ENCODE data around the gene CAPN13.

CAPN13 gene

DNA sequence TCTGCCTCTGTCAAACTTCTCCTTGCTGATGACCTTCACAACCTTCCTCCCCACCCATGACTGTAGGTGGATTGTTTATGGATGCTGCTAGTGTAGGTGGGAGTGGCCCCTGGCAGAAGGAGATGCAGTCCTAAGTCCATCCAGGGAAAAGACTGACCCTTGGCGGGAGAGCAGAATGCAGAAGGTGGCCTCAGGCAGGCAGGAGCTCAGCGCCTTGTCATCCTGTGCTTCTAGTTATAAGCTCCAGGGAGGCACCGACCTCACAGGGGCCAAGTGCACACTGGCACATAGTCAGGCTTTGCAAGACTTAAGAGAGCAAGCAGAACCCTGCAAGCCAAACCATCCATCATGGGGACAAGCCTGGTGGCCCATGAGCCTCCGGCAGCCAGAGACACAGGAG lies 74.4 kb downstream of the CAPN13 start:
- DNase-seq (ENCODE audit: low read depth) = no peak
- TF ChIP-seq, protein P1, sequence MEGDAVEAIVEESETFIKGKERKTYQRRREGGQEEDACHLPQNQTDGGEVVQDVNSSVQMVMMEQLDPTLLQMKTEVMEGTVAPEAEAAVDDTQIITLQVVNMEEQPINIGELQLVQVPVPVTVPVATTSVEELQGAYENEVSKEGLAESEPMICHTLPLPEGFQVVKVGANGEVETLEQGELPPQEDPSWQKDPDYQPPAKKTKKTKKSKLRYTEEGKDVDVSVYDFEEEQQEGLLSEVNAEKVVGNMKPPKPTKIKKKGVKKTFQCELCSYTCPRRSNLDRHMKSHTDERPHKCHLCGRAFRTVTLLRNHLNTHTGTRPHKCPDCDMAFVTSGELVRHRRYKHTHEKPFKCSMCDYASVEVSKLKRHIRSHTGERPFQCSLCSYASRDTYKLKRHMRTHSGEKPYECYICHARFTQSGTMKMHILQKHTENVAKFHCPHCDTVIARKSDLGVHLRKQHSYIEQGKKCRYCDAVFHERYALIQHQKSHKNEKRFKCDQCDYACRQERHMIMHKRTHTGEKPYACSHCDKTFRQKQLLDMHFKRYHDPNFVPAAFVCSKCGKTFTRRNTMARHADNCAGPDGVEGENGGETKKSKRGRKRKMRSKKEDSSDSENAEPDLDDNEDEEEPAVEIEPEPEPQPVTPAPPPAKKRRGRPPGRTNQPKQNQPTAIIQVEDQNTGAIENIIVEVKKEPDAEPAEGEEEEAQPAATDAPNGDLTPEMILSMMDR (IDR thresholded peaks at IDR 0.05; ENCODE audit: insufficient read depth, low read depth, low read length, missing control alignments) = no peak
- H3K4me3 ChIP-seq (ENCODE audit: low read length) = no peak overlapping the region

DNA sequence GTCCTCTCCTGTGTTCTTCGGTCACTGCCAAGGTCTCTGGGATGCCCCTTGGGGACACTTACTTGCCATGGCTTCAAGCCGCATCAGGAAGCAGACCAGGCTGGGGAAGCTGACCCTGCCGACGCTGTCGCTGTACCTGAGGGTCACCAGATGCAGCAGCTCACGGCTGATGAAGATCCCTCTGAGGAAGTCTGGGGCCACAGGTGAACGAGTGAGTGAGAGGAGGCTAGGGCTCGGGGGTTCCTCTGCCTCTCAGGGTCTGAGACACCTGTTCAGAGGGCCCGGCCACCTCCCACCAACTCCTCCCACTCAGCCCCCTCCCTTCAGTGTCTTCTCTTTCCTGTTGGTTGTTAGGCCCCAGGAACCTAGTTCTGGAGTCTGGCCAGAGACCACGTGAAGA lies 74.9 kb downstream of the CAPN13 start:
- DNase-seq (ENCODE audit: low read depth) = no peak
- TF ChIP-seq, protein P1 (IDR thresholded peaks at IDR 0.05; ENCODE audit: insufficient read depth, low read depth, low read length, missing control alignments) = no peak
- no peak overlapping the region for H3K4me3 ChIP-seq (ENCODE audit: low read length)

DNA sequence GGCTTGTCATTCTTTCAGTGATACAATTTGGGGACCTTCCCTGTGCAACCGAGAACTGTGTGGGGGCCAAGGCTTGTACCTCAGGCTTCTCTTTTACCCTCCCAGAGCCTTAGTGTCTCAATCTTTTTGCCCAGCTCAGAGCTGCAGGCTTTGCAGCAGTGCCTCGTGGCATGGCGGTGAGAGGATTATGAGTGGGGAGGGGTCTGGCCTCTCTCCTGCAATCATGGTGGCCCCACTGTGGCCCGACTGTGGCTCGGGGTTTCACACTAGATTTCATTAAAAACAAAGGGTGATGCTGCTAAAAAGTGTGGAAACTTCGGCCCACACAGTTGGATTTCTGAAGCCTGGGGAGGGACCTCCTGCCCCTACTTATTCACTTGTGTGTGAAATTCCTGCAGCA lies 75.5 kb downstream of the CAPN13 start:
- no peak for DNase-seq (ENCODE audit: low read depth)
- TF ChIP-seq, protein P1 (IDR thresholded peaks at IDR 0.05; ENCODE audit: insufficient read depth, low read depth, low read length, missing control alignments) = no peak
- no peak overlapping the region for H3K4me3 ChIP-seq (ENCODE audit: low read length)

DNA sequence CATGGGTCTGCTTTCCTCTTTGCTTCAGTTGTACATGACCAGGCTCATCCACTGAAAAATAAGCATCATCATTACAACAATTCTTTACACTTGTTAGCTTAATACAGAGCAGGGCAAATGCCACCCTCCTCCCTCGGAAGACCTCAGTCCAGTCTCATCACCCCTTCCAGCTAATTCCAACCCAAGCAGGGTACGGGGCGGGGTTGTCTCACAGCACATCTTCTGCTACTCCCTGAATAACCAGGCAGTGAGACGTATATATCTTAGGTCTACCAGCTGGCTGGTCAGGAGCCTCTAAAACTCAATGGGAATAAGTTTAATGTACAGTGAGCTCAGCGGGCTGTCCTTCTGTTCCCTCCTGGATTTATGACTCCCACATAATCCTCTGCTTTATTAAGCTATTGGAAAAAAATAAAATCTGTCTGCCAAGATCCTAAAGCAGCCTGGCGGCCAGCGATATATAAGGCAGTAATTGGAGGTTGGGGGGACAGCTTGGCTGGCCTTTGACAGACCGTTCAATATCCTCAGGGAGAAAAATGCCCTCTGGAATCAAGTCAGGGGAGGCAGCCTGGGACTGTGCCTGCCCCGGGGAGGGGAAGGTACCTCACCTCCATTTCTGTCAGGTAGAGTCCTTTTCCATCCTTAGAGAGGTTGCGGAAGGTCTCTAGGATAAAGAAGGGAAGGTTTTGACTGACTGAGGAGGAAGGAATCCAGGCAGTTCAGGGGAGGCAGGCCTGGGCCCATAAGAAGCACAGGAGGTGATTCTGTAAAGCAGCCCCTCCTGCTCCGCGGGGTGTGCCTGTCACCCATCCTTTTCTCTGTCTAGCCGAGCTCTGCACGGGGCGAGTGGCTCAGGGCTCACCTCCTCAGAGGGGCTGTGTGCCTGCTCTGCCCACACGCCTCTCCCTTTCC lies 76.3 kb downstream of the CAPN13 start:
- no peak for DNase-seq (ENCODE audit: low read depth)
- no peak overlapping the region for H3K4me3 ChIP-seq (ENCODE audit: low read length)
- TF ChIP-seq, protein P1 (IDR thresholded peaks at IDR 0.05; ENCODE audit: insufficient read depth, low read depth, low read length, missing control alignments) = no peak

DNA sequence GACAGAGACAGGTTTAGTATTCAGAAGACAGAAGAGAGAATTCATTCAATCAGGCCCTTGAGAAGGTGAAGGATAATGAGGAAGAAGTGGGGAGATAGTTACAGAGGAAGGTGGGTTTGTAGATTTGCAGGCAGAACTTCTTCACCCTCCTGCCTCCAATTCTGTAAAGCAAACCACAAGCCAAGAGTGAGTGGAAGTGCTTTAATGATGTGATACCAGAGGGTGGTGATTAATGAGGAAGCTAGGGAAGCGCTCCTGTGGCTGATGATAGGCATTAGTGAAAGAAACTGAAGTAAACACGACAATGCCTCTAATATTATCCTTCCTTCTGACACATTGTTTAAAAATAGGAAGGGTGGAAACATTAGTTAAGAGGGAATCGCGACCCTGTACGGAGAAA lies 78.2 kb downstream of the CAPN13 start:
- TF ChIP-seq, protein P1 (IDR thresholded peaks at IDR 0.05; ENCODE audit: insufficient read depth, low read depth, low read length, missing control alignments) = no peak
- no peak for DNase-seq (ENCODE audit: low read depth)
- H3K4me3 ChIP-seq (ENCODE audit: low read length) = no peak overlapping the region

DNA sequence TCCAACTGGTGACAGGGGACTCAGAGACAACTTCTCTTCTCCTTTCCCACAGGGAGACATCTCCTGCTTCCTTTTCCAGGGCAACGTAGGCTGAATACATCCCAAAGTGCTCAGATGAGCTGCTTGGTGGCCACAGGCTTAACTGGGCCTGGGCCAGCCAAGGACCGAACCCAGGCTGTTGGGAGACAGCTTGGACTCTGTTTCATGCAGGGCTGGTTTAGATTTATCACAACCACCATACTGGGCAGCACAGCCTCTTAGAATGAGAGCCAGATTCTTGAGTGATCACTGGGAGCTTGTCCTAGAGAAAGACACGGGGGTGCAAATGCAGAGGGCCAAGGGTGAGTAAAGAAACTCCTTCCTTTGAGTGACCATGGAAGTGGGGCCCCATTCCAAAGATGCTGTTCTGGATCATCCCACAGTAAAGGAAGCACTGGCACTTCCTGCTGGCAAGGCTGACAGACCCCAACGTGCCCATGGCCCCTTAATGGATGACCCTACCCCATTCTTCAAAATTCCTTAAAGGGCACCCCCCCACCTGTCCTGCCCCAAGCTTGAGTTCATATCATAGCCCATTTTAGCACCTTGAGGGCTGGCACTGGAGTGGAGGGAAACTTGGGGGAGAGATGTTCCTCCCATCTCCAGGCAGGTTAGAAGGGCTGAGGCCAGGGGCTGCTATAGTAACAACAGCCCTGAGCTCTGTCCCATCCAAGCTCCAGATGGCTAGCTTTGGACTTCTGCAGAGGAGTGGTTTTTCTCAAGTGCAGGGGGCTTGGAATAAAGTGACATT lies 84.1 kb downstream of the CAPN13 start:
- TF ChIP-seq, protein P1 (IDR thresholded peaks at IDR 0.05; ENCODE audit: insufficient read depth, low read depth, low read length, missing control alignments) = no peak
- no peak for DNase-seq (ENCODE audit: low read depth)

More for the DNA sequence above, 84.1 kb downstream of the CAPN13 start:
- H3K4me3 ChIP-seq (ENCODE audit: low read length) = no peak overlapping the region
